OCI-LY1 (cell line): ENCODE results near the gene DCDC2.

Experiments
- EZH2 ChIP-seq: fragments of 200-600 bp; sonication (generic), shearing (Covaris generic); IDR thresholded peaks from 2 replicates; pipeline ENCODE4 v1.8.0; 2017; ENCODE audit warnings: borderline replicate concordance, mixed run types, mild to moderate bottlenecking, antibody characterized with exemption, low read length, moderate library complexity, mixed read lengths
- TF ChIP-seq, protein P1 (sequence below): fragments of 200-600 bp; sonication (generic), shearing (Covaris generic); IDR thresholded peaks from 2 replicates; pipeline ENCODE4 v1.5.1; 2017; ENCODE audit warnings: mild to moderate bottlenecking, antibody characterized with exemption, low read length, moderate library complexity, mixed read lengths

DNA sequence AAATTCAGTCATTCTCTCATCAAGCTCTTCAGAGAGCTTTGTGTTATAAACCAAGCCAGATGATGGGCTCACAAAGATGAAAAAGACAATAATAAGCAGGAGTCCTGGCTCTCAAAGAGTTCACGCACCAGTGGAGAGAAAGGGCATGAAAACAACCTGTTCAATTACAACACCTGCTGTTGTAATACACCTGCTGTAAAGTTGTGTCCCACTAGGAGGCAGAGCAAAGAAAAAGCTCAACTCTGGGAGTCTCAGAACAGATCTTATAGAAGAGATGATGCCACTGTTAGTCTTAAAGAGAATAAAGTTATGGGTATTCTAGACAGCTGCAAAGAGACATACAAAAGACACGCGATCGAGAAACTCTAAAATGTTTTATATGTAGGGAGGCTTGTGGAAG, 100.6 kb downstream of the DCDC2 start:
- TF ChIP-seq, protein P1, sequence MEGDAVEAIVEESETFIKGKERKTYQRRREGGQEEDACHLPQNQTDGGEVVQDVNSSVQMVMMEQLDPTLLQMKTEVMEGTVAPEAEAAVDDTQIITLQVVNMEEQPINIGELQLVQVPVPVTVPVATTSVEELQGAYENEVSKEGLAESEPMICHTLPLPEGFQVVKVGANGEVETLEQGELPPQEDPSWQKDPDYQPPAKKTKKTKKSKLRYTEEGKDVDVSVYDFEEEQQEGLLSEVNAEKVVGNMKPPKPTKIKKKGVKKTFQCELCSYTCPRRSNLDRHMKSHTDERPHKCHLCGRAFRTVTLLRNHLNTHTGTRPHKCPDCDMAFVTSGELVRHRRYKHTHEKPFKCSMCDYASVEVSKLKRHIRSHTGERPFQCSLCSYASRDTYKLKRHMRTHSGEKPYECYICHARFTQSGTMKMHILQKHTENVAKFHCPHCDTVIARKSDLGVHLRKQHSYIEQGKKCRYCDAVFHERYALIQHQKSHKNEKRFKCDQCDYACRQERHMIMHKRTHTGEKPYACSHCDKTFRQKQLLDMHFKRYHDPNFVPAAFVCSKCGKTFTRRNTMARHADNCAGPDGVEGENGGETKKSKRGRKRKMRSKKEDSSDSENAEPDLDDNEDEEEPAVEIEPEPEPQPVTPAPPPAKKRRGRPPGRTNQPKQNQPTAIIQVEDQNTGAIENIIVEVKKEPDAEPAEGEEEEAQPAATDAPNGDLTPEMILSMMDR = peak; percentile 24; the same call in 1 of the 2 replicates
- TF ChIP-seq EZH2 = no peak
